Activated naive CD8-positive, alpha-beta T cell treated with anti-CD3 and anti-CD28 coated beads, Interleukin-2, amount 10 ng/mL, durations not matched to agents 7 days and 5 days (primary cell): ENCODE measurements around the gene ZNF69. TPM values are rescaled to one million over a fixed set of nuclear protein-coding genes. Genes with fewer than 3 reads are reported as not detected.
"Not testable (repeated sequence)": the region's sequence is repeated elsewhere in the genome, so short reads cannot be mapped to it uniquely, and the experiment has no call there.

Source experiments
- ATAC-seq: fragments of 150-1000 bp; cut with Tn5 transposase; one replicate; pipeline ENCODE4 v1.10.0; 2021; ENCODE audit warnings: low read depth, moderate library complexity
- POLR2A ChIA-PET: fragments of 350-600 bp; sonication (Branson Sonifier 250); formaldehyde crosslinking; loops from one replicate; lab custom pipeline; 2021; ENCODE audit warnings: antibody characterized with exemption; lab: Charles Lee
- DNase-seq: peaks from one replicate; pipeline ENCODE4 v3.0.0; 2021
- H3K27ac Mint-ChIP-seq: one replicate; pipeline ENCODE4 v1.8.0; 2022; ENCODE audit warnings: mild to moderate bottlenecking, mixed read lengths
- H3K27me3 Mint-ChIP-seq: one replicate; pipeline ENCODE4 v1.8.0; 2022; ENCODE audit warnings: mild to moderate bottlenecking, moderate library complexity, mixed read lengths
- H3K36me3 Mint-ChIP-seq: one replicate; pipeline ENCODE4 v1.8.0; 2021; ENCODE audit warnings: mild to moderate bottlenecking, mixed read lengths
- H3K4me1 Mint-ChIP-seq: one replicate; pipeline ENCODE4 v1.8.0; 2021; ENCODE audit warnings: mixed read lengths
- H3K4me3 Mint-ChIP-seq: one replicate; pipeline ENCODE4 v1.8.0; 2022; ENCODE audit warnings: mild to moderate bottlenecking, moderate library complexity, mixed read lengths
- H3K9me3 Mint-ChIP-seq: one replicate; pipeline ENCODE4 v1.8.0; 2021; ENCODE audit warnings: mixed read lengths
- total RNA-seq, 2 experiments: library from RNA; stranded (reverse); gene quantifications; one replicate each; pipeline ENCODE4 v1.2.3, GENCODE V29; 2021

ZNF69 gene
- total RNA-seq, 2 experiments from 2014 or later, result 4.5 to 5.8 TPM

- no peak for ATAC-seq
- Mint-ChIP-seq H3K9me3 (peaks cover 57% of the 10 kb centered on the region), H3K27ac (no peak overlapping the region), H3K4me3 (no peak overlapping the region), H3K27me3 (no peaks in the 10 kb centered on the region), H3K36me3 (peaks cover 94% of the 10 kb centered on the region), H3K4me1 (no peaks in the 10 kb centered on the region)
- no peak for DNase-seq
- POLR2A ChIA-PET, result interaction anchor here (0.6 kb wide), 1 partner anchor 80 kb away, joined by 3 read pairs; no protein-coding TSS in a partner anchor
Measured at GRCh38 chr19:11944656-11945055, 57.1 kb downstream of the ZNF69 start.

GRCh38 chr19:11948646-11949045 is 61.1 kb downstream of the ZNF69 start:
- POLR2A ChIA-PET, result no interaction called here
- H3K9me3 Mint-ChIP-seq, result peaks cover 61% of the 10 kb centered on the region
- no peak overlapping the region for H3K4me3 Mint-ChIP-seq
- DNase-seq (no peak), ATAC-seq (no peak)
- H3K27ac Mint-ChIP-seq, result no peak overlapping the region
- H3K36me3 Mint-ChIP-seq, result peaks cover 94% of the 10 kb centered on the region
- H3K27me3 Mint-ChIP-seq, result no peaks in the 10 kb centered on the region
- no peaks in the 10 kb centered on the region for H3K4me1 Mint-ChIP-seq

GRCh38 chr19:11949201-11949600 is 61.6 kb downstream of the ZNF69 start:
- no peaks in the 10 kb centered on the region for H3K4me1 Mint-ChIP-seq
- H3K4me3 Mint-ChIP-seq, result no peak overlapping the region
- H3K36me3 Mint-ChIP-seq, result peaks cover 90% of the 10 kb centered on the region
- peak overlapping the region; percentile 1 for H3K27ac Mint-ChIP-seq
- H3K27me3 Mint-ChIP-seq, result no peaks in the 10 kb centered on the region
- POLR2A ChIA-PET, result no interaction called here
- DNase-seq, result no peak
- H3K9me3 Mint-ChIP-seq, result peaks cover 57% of the 10 kb centered on the region
- ATAC-seq, result no peak

GRCh38 chr19:11949614-11950080 is 62.1 kb downstream of the ZNF69 start:
- H3K27ac Mint-ChIP-seq, result peak overlapping the region; percentile 1
- H3K4me1 Mint-ChIP-seq, H3K4me3 Mint-ChIP-seq, H3K27me3 Mint-ChIP-seq, DNase-seq, POLR2A ChIA-PET, ATAC-seq: not testable (repeated sequence)
- H3K9me3 Mint-ChIP-seq, result peaks cover 54% of the 10 kb centered on the region
- peaks cover 86% of the 10 kb centered on the region for H3K36me3 Mint-ChIP-seq

GRCh38 chr19:11950312-11950711 is 62.7 kb downstream of the ZNF69 start:
- Mint-ChIP-seq H3K27ac (no peak overlapping the region), H3K9me3 (peaks cover 51% of the 10 kb centered on the region), H3K4me3 (no peak overlapping the region), H3K4me1 (no peaks in the 10 kb centered on the region), H3K27me3 (no peaks in the 10 kb centered on the region), H3K36me3 (peaks cover 82% of the 10 kb centered on the region)
- no peak for DNase-seq
- POLR2A ChIA-PET, result no interaction called here
- ATAC-seq, result no peak

Other genes starting within 250 kb of the ZNF69 start
- 1 to 10 TPM; 6.5 TPM for gene ZNF823, start 148.8 kb upstream of the ZNF69 start, total RNA-seq
- gene ZNF441, start 120.8 kb upstream of the ZNF69 start, total RNA-seq, result 10 to 100 TPM; 15.0 to 15.5 TPM
- gene ZNF491, start 89.3 kb upstream of the ZNF69 start, total RNA-seq, result 1 to 10 TPM; 3.1 to 3.6 TPM
- gene ZNF440, start 73.5 kb upstream of the ZNF69 start, total RNA-seq, result 10 to 100 TPM; 16.5 to 17.5 TPM
- gene ZNF439, start 39.1 kb upstream of the ZNF69 start, total RNA-seq, result 10 to 100 TPM; 16.0 to 16.8 TPM
- 10 to 100 TPM; 24.7 to 26.1 TPM for gene ZNF700, start 37.3 kb downstream of the ZNF69 start, total RNA-seq
- 1 to 10 TPM; 5.2 to 6.1 TPM for gene ZNF763, start 77.3 kb downstream of the ZNF69 start, total RNA-seq
- gene ZNF433, start 147.9 kb downstream of the ZNF69 start, total RNA-seq, result 1 to 10 TPM; 1.5 to 1.8 TPM
- 1 to 10 TPM in 1 of 2 experiments, under 1 TPM in 1; 0.91 to 1.2 TPM for gene ZNF878, start 165.2 kb downstream of the ZNF69 start, total RNA-seq
- 1 to 10 TPM; 6.7 to 9.1 TPM for gene ZNF844, start 176.9 kb downstream of the ZNF69 start, total RNA-seq